Memory B cell (primary cell): ENCODE measurements around the gene IL17RE.

Experiments
- ATAC-seq: fragments of 150-1000 bp; cut with Tn5 transposase; 2 replicates; pipeline ENCODE4 v1.10.0; 2021; ENCODE audit warnings: low read depth, mild to moderate bottlenecking, moderate library complexity
- DNase-seq, 2 donors: peaks; one replicate each; pipeline ENCODE4 v3.0.0; 2022; ENCODE audit warnings: low spot score in 2 of 2
- H3K27ac Mint-ChIP-seq: one replicate; pipeline ENCODE4 v1.8.0; 2022; ENCODE audit warnings: mild to moderate bottlenecking, moderate library complexity, mixed read lengths
- H3K27me3 Mint-ChIP-seq: one replicate; pipeline ENCODE4 v1.8.0; 2022; ENCODE audit warnings: mixed read lengths
- H3K36me3 Mint-ChIP-seq: one replicate; pipeline ENCODE4 v1.8.0; 2022; ENCODE audit warnings: mild to moderate bottlenecking, mixed read lengths
- H3K4me1 Mint-ChIP-seq: one replicate; pipeline ENCODE4 v1.8.0; 2022; ENCODE audit warnings: mixed read lengths
- H3K4me3 Mint-ChIP-seq: one replicate; pipeline ENCODE4 v1.8.0; 2022; ENCODE audit warnings: mild to moderate bottlenecking, moderate library complexity, mixed read lengths
- H3K9me3 Mint-ChIP-seq: one replicate; pipeline ENCODE4 v1.8.0; 2022; ENCODE audit warnings: mixed read lengths

The IL17RE gene

GRCh38 chr3:9906480-9906879 is 3.8 kb downstream of the IL17RE start:
- H3K9me3 Mint-ChIP-seq = no peaks in the 10 kb centered on the region
- peaks cover 4% of the 10 kb centered on the region for H3K27me3 Mint-ChIP-seq
- no peak overlapping the region for H3K4me3 Mint-ChIP-seq
- no peaks in the 10 kb centered on the region for H3K4me1 Mint-ChIP-seq
- ATAC-seq (no peak), DNase-seq (no peak)
- H3K27ac Mint-ChIP-seq = no peak overlapping the region
- H3K36me3 Mint-ChIP-seq = no peaks in the 10 kb centered on the region

GRCh38 chr3:9908286-9908685 is 5.6 kb downstream of the IL17RE start:
- H3K4me1 Mint-ChIP-seq = no peaks in the 10 kb centered on the region
- ATAC-seq = no peak
- no peak overlapping the region for H3K27ac Mint-ChIP-seq
- no peak overlapping the region for H3K4me3 Mint-ChIP-seq
- no peak for DNase-seq
- H3K36me3 Mint-ChIP-seq = no peaks in the 10 kb centered on the region
- H3K27me3 Mint-ChIP-seq = peaks cover 8% of the 10 kb centered on the region
- H3K9me3 Mint-ChIP-seq = no peaks in the 10 kb centered on the region

GRCh38 chr3:9909221-9910013 is 6.8 kb downstream of the IL17RE start:
- Mint-ChIP-seq H3K27ac (no peak overlapping the region), H3K27me3 (peaks cover 5% of the 10 kb centered on the region), H3K36me3 (no peaks in the 10 kb centered on the region), H3K4me3 (no peak overlapping the region), H3K9me3 (no peaks in the 10 kb centered on the region), H3K4me1 (no peaks in the 10 kb centered on the region)
- no peak for DNase-seq
- ATAC-seq = peak; percentile 37

- DNase-seq (no peak), ATAC-seq (no peak)
- peaks cover 9% of the 10 kb centered on the region for H3K4me1 Mint-ChIP-seq
- no peak overlapping the region for H3K4me3 Mint-ChIP-seq
- H3K36me3 Mint-ChIP-seq = no peaks in the 10 kb centered on the region
- H3K27me3 Mint-ChIP-seq = peaks cover 3% of the 10 kb centered on the region
- H3K9me3 Mint-ChIP-seq = no peaks in the 10 kb centered on the region
- no peak overlapping the region for H3K27ac Mint-ChIP-seq
Measured at GRCh38 chr3:9911863-9912262, 9.2 kb downstream of the IL17RE start.

- peaks cover 3% of the 10 kb centered on the region for H3K27me3 Mint-ChIP-seq
- ATAC-seq (no peak), DNase-seq (no peak)
- H3K27ac Mint-ChIP-seq = no peak overlapping the region
- no peak overlapping the region for H3K4me3 Mint-ChIP-seq
- H3K9me3 Mint-ChIP-seq = no peaks in the 10 kb centered on the region
- H3K4me1 Mint-ChIP-seq = peaks cover 9% of the 10 kb centered on the region
- no peaks in the 10 kb centered on the region for H3K36me3 Mint-ChIP-seq
Measured at GRCh38 chr3:9912294-9912935, 9.8 kb downstream of the IL17RE start.

GRCh38 chr3:9913601-9914000 is 11.0 kb downstream of the IL17RE start:
- no peaks in the 10 kb centered on the region for H3K9me3 Mint-ChIP-seq

GRCh38 chr3:9914011-9914410 is 11.4 kb downstream of the IL17RE start:
- DNase-seq (no peak), ATAC-seq (no peak)
- peaks cover 3% of the 10 kb centered on the region for H3K27me3 Mint-ChIP-seq
- H3K9me3 Mint-ChIP-seq = no peaks in the 10 kb centered on the region
- peaks cover 9% of the 10 kb centered on the region for H3K4me1 Mint-ChIP-seq
- H3K36me3 Mint-ChIP-seq = no peaks in the 10 kb centered on the region
- H3K27ac Mint-ChIP-seq = no peak overlapping the region
- H3K4me3 Mint-ChIP-seq = no peak overlapping the region

More at GRCh38 chr3:9913601-9914000, 11.0 kb downstream of the IL17RE start:
- H3K4me3 Mint-ChIP-seq = no peak overlapping the region
- no peak overlapping the region for H3K27ac Mint-ChIP-seq
- ATAC-seq (no peak), DNase-seq (no peak)
- H3K27me3 Mint-ChIP-seq = peaks cover 3% of the 10 kb centered on the region
- H3K36me3 Mint-ChIP-seq = no peaks in the 10 kb centered on the region
- peaks cover 9% of the 10 kb centered on the region for H3K4me1 Mint-ChIP-seq

GRCh38 chr3:9914559-9915253 is 12.1 kb downstream of the IL17RE start:
- no peaks in the 10 kb centered on the region for H3K36me3 Mint-ChIP-seq
- no peak for DNase-seq
- H3K27me3 Mint-ChIP-seq = peaks cover 3% of the 10 kb centered on the region
- no peaks in the 10 kb centered on the region for H3K9me3 Mint-ChIP-seq
- H3K27ac Mint-ChIP-seq = no peak overlapping the region
- peak overlapping the region; percentile 77 for H3K4me3 Mint-ChIP-seq
- H3K4me1 Mint-ChIP-seq = peaks cover 9% of the 10 kb centered on the region
- peak; percentile 11 for ATAC-seq

GRCh38 chr3:9915254-9916141 is 12.8 kb downstream of the IL17RE start:
- H3K4me3 Mint-ChIP-seq = peak overlapping the region; percentile 77
- peaks cover 3% of the 10 kb centered on the region for H3K27me3 Mint-ChIP-seq
- no peaks in the 10 kb centered on the region for H3K36me3 Mint-ChIP-seq
- no peaks in the 10 kb centered on the region for H3K9me3 Mint-ChIP-seq
- peaks cover 9% of the 10 kb centered on the region for H3K4me1 Mint-ChIP-seq
- peak; percentile 64 for ATAC-seq
- no peak overlapping the region for H3K27ac Mint-ChIP-seq
- peak in 1 of 2 donors; percentile 25 for DNase-seq

- peak overlapping the region; percentile 58 for H3K4me3 Mint-ChIP-seq
- H3K9me3 Mint-ChIP-seq = no peaks in the 10 kb centered on the region
- H3K27ac Mint-ChIP-seq = no peak overlapping the region
- H3K27me3 Mint-ChIP-seq = peaks cover 3% of the 10 kb centered on the region
- DNase-seq = no peak
- no peaks in the 10 kb centered on the region for H3K36me3 Mint-ChIP-seq
- peaks cover 9% of the 10 kb centered on the region for H3K4me1 Mint-ChIP-seq
- no peak for ATAC-seq
Measured at GRCh38 chr3:9916346-9916733, 13.7 kb downstream of the IL17RE start.

GRCh38 chr3:9916734-9917680 is 14.4 kb downstream of the IL17RE start, which contains the start of gene IL17RC:
IL17RC (plus strand) TSS chr3:9917098; CDS start chr3:9917316, 218 bp downstream.
- Mint-ChIP-seq H3K27ac (no peak within 1 kb of the TSS), H3K27me3 (peaks cover 3% of the 10 kb centered on the region), H3K36me3 (no peaks in the 10 kb centered on the region), H3K4me3 (peak within 1 kb of the TSS; percentile 77), H3K4me1 (peaks cover 9% of the 10 kb centered on the region), H3K9me3 (no peaks in the 10 kb centered on the region)
- ATAC-seq = peak; percentile 30
- DNase-seq = no peak

GRCh38 chr3:9917820-9918219 is 15.2 kb downstream of the IL17RE start:
- H3K9me3 Mint-ChIP-seq = no peaks in the 10 kb centered on the region
- H3K36me3 Mint-ChIP-seq = no peaks in the 10 kb centered on the region
- H3K27me3 Mint-ChIP-seq = peaks cover 3% of the 10 kb centered on the region
- no peak for DNase-seq
- H3K4me3 Mint-ChIP-seq = no peak overlapping the region
- no peak overlapping the region for H3K27ac Mint-ChIP-seq
- peaks cover 9% of the 10 kb centered on the region for H3K4me1 Mint-ChIP-seq
- no peak for ATAC-seq
